Measurements from ENCODE around the gene WSB2.
"Not testable (repeated sequence)": the region's sequence is repeated elsewhere in the genome, so short reads cannot be mapped to it uniquely, and the experiment has no call there.

Gene WSB2

GRCh38 chr12:118034429-118035189 lies 26.4 kb downstream of the WSB2 start:
- DNase-seq, result no peak

- DNase-seq, result no peak
Measured at GRCh38 chr12:118033902-118034301, 27.1 kb downstream of the WSB2 start.

- no peak for DNase-seq
Measured at GRCh38 chr12:118033323-118033722, 27.7 kb downstream of the WSB2 start.

GRCh38 chr12:118032188-118032587 lies 28.8 kb downstream of the WSB2 start:
- no peak for DNase-seq

GRCh38 chr12:118029166-118029565 lies 31.8 kb downstream of the WSB2 start:
- DNase-seq, result no peak

DNA sequence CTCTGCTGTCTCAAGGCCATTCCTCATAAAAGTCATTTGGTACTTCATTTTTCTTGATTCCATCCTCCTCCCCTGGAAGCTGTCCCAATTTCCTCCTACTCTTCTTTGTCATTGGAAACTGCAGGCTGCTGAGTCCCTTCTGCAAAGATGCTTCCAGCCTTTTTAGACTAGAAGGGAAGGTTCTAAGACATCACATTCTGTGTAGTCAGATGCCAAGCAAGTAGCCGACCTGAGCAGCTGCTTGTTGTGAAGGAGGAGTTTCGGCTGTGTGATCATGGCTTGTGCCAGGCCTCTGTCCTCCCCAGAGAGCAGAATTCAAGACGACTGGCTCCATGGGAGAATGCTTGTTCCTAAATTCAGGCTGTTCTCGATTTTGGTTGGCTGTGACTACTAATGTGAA lies 35.8 kb downstream of the WSB2 start:
- no peak for DNase-seq

DNA sequence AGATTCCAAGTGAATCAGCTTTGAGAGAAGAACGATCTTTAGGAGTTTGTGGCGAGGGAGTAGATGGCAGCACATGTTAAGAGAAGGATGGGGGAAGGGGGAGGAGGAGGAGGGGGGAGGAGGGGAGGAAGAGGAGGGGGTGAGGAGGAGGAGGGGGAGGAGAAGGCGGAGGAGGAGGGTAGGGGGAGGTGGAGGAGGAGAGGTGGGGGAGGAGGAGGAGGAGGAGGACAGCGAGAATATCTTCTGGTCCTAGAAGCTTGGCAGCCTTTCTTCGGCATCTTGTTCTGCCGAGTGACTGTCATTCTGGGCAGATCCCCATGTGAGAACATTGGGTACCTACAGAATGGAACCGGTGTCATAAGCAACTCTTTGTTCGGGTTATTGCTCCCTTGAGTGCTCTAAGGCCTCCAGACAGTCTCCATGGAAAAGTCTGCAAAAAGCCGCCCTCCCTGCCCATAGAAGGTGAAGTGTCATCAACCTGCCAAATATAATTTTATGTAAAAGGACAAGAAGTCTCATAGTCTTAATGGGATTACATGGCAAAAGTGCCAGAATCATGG lies 37.6 kb downstream of the WSB2 start:
- DNase-seq, result no peak

GRCh38 chr12:118022728-118023109 lies 38.3 kb downstream of the WSB2 start:
- no peak for DNase-seq

GRCh38 chr12:118022097-118022727 lies 38.8 kb downstream of the WSB2 start:
- DNase-seq, result not testable (repeated sequence)

DNA sequence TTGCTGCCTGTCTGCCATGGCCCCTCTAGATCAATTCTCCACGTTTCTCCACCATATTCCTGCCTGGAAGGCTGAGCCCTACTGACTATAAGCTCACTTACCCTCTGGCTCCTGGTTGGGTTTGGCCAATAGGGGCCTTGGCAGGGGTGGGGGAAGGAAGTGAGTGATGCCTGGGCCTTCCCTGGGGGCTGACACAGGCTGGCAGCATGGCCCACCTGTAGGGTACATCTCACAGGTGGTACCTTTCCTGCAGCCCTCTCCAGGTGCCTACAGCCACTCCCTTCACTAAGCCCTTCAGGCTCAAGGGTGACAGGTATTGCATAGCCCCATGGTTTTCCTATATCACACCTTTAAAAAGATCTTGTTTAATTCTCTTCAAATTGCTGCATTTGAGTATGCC lies 40.9 kb downstream of the WSB2 start:
- DNase-seq, result no peak

- no peak for DNase-seq
Measured at GRCh38 chr12:118017926-118018325, 43.1 kb downstream of the WSB2 start.

- DNase-seq, result peak; percentile 99
Measured at GRCh38 chr12:118016424-118017264, 44.3 kb downstream of the WSB2 start, which contains the start of gene RFC5. TSS of gene RFC5 (plus strand) at chr12:118016703. CDS start at chr12:118016828, 125 bp downstream.

- DNase-seq, result no peak
Measured at GRCh38 chr12:118015944-118016343, 45.0 kb downstream of the WSB2 start.

GRCh38 chr12:118015306-118015705 lies 45.7 kb downstream of the WSB2 start:
- no peak for DNase-seq

GRCh38 chr12:118013283-118013682 lies 47.7 kb downstream of the WSB2 start:
- DNase-seq, result no peak

GRCh38 chr12:118011961-118012360 lies 49.0 kb downstream of the WSB2 start:
- DNase-seq, result no peak

DNA sequence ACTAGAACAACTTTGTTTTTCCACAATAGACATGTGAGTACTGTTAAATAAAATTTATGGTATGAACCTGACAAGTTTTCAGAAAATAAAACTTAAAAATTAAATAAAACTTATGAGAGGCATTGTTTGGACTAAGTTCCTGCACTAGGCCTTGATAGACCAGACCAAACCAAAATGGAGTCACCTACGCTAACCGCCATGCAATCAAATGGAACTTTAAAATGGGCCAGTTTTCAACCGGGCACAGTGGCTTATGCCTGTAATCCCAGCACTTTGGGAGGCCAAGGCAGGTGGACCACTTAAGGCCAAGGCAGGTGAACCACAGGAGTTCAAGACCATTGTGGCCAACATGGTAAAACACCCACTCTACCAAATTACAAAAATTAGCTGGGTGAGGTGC lies 49.6 kb downstream of the WSB2 start:
- no peak for DNase-seq

- no peak for DNase-seq
Measured at GRCh38 chr12:118010903-118011302, 50.1 kb downstream of the WSB2 start.

DNA sequence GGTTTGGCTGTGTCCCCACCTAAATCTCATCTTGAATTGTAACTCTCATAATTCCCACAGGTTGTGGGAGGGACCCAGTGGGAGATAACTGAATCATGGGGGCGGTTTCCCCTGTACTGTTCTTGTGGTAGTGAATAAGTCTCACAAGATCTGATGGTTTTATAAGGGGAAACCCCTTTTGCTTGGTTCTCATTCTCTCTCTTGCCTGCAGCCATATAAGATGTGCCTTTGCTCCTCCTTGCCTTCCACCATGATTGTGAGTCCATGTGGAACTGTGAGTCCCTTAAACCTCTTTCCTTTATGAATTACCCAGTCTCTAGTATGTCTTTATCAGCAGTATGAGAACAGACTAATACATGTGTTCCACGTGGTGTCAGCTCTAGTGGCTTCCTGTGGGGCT lies 61.2 kb downstream of the WSB2 start:
- DNase-seq, result not testable (repeated sequence)

DNA sequence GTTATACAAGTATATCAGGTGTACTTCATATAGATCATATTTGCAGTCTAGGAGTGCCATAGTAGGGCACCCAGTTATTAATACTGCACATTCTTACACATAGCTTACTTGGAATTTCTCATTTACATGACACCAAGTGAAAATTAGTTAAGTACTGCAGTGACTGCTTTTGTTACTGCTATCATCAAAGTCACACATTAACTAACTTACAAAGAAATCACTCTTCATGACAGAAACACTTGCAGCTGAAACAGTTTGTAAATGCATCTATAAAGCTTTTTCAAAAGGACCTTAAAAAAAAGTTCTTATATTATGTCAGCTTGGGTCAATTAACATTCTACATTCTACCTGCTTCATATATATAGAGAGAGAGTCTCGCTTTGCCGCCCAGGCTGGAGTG lies 62.3 kb downstream of the WSB2 start:
- no peak for DNase-seq

- no peak for DNase-seq
Measured at GRCh38 chr12:117994551-117995438, 66.2 kb downstream of the WSB2 start.
